GM12891 (cell line): ENCODE results near the gene ZEB2.

Experiments
- DNase-seq: peaks from one replicate; pipeline ENCODE4 v3.0.0; 2011; ENCODE audit warnings: low spot score; ENCODE audit not compliant: insufficient read length
- FAIRE-seq: peaks from 2 replicates; lab custom pipeline; 2011; peaks lifted over from hg19 to GRCh38; lab: Jason Lieb, UNC
- PAX5 ChIP-seq: IDR thresholded peaks from 2 replicates; pipeline ENCODE4 v1.6.1; 2011; ENCODE audit warnings: low read length, moderate library complexity, mild to moderate bottlenecking; ENCODE audit not compliant: insufficient read depth, severe bottlenecking
- POLR2A ChIP-seq: IDR thresholded peaks from 2 replicates; pipeline ENCODE4 v1.6.1; 2011; ENCODE audit warnings: low read depth, low read length, control low read depth
- POLR2AphosphoS5 ChIP-seq: IDR thresholded peaks from 2 replicates; pipeline ENCODE4 v1.6.1; 2011; ENCODE audit warnings: low read depth, low read length, control low read depth
- POU2F2 ChIP-seq: IDR thresholded peaks from 2 replicates; pipeline ENCODE4 v1.6.1; 2011; ENCODE audit warnings: low read depth, mild to moderate bottlenecking, control low read depth, low read length, moderate library complexity
- SPI1 ChIP-seq: IDR thresholded peaks from 2 replicates; pipeline ENCODE4 v1.6.1; 2011; ENCODE audit warnings: low read depth, low read length, control low read depth
- TAF1 ChIP-seq: IDR thresholded peaks from 2 replicates; pipeline ENCODE4 v1.6.1; 2011; ENCODE audit warnings: low read depth, low read length, control low read depth

Gene ZEB2

DNA sequence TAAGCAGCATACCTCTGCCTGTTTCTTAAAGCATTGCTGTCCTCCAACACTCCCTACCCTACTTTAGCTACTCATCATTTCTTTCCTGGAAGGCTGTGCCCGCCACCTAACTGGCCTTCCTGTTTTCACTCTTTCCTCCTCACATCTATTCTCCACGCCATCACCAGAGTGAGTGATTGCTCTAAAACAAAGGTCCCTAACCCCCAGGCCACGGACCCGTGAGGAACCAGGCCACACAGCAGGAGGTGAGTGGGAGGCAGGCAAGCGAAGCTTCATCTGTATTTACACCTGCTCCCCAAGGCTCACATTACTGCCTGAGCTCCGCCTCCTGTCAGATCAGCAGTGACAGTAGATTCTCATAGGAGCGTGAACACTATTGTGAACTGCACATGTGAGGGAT is 13.3 kb upstream of the ZEB2 start:
- no peak for TF ChIP-seq SPI1
- TF ChIP-seq TAF1, result no peak
- no peak for TF ChIP-seq POU2F2
- TF ChIP-seq POLR2AphosphoS5, result no peak
- TF ChIP-seq PAX5, result no peak
- TF ChIP-seq POLR2A, result no peak
- no peak for DNase-seq
- FAIRE-seq, result no peak

DNA sequence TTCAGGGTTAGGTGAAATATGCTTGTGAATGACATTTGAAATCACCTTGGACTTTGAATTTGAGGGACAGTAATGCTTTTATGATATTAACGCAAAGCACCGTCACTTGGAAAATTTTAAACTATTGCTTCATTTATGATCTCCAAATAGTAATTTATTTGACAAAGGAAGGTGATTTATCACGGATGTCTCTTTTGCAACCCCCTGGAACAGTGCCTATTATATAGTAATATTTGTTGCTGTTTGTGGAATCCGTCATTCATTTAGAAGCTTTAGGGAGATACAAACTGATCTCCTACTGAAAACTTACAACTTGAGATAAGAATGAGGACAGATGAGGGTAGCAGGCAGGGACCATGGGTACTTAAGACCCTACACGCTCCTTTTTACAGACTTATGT is 10.7 kb upstream of the ZEB2 start:
- FAIRE-seq (no peak), DNase-seq (no peak)
- no peak for TF ChIP-seq PAX5
- TF ChIP-seq POU2F2, result no peak
- no peak for TF ChIP-seq TAF1
- no peak for TF ChIP-seq SPI1
- no peak for TF ChIP-seq POLR2AphosphoS5
- no peak for TF ChIP-seq POLR2A

DNA sequence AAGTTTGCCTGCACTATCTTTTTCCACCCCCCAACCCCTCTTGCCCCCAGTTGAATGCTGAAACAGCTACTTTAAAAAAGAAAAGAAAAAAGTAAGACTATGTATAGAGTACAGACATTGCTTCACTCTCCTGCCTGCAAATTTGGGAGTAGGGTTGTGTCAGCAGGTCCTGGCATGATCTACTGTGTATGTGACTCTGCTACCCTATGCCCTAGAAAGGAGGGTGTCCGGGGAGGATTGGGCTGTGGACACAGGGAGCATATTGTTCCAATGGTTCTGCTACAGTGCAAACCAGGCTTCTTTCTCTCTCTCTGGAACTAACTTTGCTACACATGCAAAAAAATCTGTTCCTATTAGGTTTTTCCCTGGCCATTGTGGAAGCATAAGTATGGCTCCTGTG is 9.9 kb upstream of the ZEB2 start:
- FAIRE-seq, result no peak
- TF ChIP-seq TAF1 (no peak), POLR2AphosphoS5 (no peak), POLR2A (no peak), SPI1 (no peak), POU2F2 (no peak), PAX5 (no peak)

DNA sequence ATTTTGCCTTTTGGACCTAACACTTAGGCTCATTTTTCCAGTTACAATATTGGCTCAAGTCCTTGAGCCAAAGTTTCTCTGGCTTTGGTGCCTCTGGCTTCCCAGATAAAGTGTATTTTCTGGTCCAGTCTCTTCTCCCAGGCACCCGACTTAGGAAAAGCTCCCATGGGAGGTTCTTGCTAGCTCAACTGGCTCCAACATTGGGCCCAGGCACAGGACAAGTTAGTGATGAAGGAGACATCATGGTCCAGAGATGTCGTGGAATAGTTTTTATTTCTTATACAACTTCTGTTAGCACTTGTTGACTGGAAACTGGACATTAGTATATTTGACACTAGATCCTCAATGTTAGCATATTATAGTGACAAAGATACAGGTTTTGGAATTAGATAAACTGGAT is 8.2 kb upstream of the ZEB2 start:
- TF ChIP-seq TAF1 (no peak), POU2F2 (no peak), PAX5 (no peak), POLR2A (no peak), SPI1 (no peak), POLR2AphosphoS5 (no peak)
- DNase-seq (no peak), FAIRE-seq (no peak)

More for the DNA sequence above, 9.9 kb upstream of the ZEB2 start:
- no peak for DNase-seq

DNA sequence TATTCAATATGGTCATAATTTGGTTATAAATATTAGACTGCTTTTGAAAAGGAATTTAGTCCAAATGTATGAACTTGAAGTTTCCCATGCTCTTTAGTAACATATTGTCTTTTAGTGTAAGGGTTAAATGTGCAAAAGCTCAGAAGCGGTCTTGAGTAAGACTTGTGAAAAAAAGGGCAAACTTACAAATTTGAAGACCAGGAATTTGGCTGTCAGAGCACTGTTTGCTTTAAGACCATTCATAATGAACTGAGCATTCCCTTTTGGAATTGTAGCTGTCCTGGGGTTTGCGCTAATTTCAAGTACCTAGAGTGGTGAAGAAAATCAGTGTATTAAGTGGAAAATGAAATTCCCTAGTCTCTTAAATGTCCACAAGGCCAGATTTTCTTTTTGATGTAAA is 6.9 kb upstream of the ZEB2 start:
- no peak for FAIRE-seq
- DNase-seq, result no peak
- TF ChIP-seq SPI1 (no peak), PAX5 (no peak), POU2F2 (no peak), POLR2AphosphoS5 (no peak), TAF1 (no peak), POLR2A (no peak)

DNA sequence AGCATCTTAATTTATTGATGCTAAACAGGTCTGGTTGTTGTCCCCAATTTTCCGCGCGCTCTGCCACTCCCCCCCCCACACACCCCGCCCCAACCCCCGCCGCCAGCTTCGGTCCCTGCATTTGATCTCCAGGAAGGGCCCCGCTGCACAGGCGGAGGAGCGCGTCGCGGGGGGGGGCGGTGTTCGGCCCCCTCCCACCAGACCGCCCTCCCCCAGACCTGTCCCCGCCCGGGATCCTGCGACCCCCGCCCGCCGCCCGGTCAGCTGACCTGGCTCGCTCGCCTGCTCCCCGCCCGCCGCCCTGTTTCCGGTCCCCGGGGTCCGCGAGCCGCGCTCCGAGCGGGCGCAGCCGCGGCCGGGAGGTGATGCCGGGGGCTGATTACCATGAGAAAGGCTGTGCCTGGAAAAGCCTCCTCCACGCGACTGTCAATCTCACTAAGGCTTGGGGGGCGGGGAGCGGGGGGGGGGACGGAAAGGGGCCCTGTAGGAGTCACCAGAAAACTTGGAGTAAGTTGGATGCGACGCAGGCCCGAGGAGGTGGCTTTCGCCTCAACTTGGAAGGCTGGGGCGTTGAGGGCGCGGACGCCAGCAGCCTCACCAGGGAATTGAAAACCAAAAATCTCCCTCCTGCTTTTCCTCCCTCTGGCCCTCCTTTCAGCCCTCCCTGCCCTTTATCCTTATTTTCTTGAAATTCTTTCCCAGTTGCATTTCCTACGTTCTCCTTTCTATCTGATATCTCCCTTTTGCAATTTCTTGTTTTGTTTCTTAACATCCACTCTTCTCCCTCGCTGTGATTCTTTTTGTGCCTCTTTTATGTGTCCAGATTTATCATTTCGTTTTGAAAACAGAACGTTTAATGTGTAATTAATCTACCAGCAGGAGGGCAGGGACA is 4.4 kb upstream of the ZEB2 start:
- TF ChIP-seq SPI1 (no peak), POLR2AphosphoS5 (no peak), PAX5 (no peak), TAF1 (no peak), POLR2A (no peak), POU2F2 (no peak)
- FAIRE-seq (no peak), DNase-seq (no peak)

DNA sequence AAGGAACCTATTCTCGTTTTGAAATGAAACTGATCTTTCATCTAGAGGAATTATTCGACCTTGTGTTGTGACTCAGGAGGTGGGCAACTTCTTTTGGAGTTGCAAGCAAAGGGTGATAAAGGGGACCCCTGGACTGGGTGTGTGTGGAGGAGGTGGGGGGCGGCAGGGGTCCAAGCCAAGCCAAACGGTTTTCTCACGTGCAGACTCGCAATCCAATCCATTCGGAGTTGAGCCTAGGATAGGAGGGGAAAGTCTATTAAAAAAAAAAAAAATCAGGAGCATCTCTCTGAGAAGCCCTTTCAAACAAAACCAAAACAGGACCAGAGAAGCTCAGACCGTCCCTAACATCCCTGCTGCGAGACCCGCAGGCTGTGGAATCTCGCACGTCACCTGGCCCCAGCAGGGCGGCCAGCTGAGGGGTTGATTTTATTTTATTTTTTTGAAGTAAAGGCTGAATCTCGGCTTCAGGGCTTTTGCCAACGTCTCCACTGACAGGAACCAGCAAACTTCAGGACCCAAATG is 3.7 kb upstream of the ZEB2 start:
- no peak for DNase-seq
- TF ChIP-seq TAF1, result no peak
- no peak for TF ChIP-seq POLR2A
- TF ChIP-seq PAX5, result no peak
- TF ChIP-seq POLR2AphosphoS5, result no peak
- no peak for TF ChIP-seq POU2F2
- TF ChIP-seq SPI1, result no peak
- no peak for FAIRE-seq

DNA sequence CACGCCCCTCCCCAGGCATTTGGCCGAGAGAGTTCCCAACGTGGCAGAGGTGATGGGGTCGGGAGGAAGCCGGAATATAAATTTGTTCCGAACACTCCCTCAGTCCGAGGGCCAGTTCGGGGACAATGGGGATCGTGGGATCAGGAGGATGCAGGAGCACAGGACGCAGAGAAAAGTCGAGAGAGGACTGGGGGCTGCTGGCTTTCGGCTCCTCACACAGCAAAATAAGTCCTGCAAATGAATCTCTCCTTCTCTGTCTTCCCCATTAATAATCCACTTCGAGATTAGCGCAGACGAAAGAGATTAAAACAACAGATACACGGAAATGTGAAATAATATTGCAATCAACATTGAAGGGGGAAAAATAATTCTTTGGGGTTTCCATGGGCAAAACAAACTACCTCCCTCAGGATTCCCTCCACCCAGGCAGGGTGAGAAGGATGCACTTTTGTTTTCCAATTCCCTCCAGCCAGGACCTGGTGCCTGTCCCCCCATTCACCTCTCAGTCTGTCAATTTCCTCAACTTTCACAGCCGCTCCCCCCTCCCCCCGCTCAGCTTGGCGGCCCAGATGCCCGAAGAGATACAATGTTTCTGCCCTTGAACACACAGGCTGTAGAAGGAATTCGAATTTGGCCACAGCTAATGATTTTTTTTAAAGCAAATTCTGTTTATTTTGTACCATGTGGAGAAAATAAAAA is 3.1 kb upstream of the ZEB2 start:
- TF ChIP-seq POLR2AphosphoS5, result no peak
- no peak for TF ChIP-seq POU2F2
- no peak for TF ChIP-seq SPI1
- no peak for TF ChIP-seq POLR2A
- no peak for TF ChIP-seq PAX5
- no peak for TF ChIP-seq TAF1
- FAIRE-seq (no peak), DNase-seq (no peak)

DNA sequence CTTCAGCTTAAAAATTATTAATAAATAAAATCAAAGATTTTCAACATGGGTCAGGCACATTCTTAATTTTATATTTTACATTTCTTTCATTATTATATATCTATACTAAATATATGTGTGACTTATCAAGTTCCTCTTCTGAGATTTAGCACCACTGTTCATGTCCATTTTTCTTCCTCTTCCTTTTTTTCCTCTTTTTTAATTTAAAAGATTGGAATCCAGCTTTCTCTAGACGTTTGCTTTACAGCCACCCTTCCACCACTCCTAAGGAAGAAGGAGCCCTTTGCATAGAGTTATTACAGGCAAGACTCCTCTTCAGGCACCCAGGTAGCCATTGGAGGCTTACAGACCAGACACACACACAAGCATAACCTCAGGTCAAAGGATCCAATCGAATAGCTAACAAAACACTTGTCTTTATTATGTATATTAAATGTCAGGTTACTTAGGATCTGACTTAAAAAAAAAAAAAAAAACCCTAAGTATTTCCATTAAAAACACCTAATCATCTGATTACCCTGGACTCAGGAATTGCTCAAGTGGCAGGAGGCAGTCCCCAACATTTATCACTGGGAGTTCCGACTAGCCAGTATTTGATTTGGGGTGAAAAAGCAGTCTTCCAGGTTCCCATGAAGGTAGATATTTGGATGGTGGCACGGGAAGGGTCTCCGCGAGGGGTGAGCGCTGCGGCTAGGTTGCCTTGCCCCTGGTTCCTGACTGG is 2.4 kb upstream of the ZEB2 start:
- no peak for DNase-seq
- TF ChIP-seq SPI1 (no peak), POLR2AphosphoS5 (no peak), PAX5 (no peak), POU2F2 (no peak), TAF1 (no peak), POLR2A (no peak)
- FAIRE-seq, result no peak
